GM21723 (cell line): ENCODE measurements around the gene C9orf85.

Experiments
- ATAC-seq: cut with Tn5 transposase; IDR thresholded peaks from one replicate; pipeline ENCODE4 v1.9.1; 2021; ENCODE audit warnings: mild to moderate bottlenecking, moderate library complexity; ENCODE audit not compliant: unreplicated experiment

Gene C9orf85

DNA sequence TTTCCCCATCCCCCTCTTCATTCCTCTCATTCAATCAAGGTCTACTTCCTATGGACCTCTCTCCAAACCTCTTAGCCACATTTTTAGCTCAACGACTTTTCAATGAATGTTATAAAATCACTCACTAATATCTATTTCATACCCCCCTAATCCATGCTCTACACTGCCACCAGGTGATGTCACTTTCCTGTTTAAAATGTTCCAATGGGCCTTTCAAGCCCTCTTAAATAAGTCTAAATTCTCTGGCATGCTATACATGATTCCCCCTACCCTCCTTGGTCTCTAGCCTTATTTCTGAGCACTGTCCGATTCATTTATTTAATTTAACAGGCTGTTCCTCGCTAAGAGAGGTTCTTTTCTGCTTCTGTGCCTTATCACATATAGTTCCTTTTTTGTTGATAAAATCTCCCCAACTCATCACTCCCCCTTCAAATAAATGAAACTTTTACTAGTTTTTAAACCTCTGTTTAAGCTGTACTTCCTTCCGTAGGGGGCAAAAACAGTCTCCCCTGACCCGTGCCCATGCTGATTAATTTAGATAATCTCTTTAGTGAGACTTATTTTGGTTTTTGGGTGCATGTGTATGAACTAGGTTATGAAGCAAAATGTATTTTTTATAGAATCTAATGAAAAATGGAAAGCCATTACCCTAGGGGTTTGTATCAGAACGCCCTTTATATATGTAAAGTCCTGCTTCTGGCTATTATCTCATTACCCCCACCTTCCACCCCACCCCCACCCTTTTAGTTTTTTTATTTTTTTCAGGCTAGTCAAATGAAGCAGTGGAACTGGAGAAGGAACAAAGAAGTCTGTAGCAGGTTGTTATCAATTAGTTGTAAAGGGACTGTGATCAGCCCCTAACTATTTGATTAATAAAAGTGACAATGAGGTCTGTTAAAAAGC lies 9.5 kb upstream of the C9orf85 start:
- no peak for ATAC-seq

DNA sequence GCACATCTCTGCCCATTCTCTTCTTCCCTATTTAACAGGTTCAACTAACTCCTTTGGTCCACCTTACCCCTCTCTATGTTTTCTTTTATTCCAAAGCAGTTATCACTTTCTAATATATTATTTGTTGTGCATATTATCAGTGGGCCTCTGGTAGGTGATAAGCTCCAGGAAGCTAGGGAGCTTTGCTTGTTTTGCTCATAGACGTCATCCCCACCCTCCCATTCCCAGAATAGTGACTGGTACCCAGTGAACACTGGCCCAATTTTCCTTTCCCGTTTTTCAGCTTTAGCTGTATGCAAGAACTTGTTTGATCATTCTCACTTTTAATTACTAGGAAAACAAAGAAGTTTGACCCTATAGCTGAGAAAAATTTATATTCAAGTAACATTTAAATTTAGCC lies 7.4 kb upstream of the C9orf85 start:
- no peak for ATAC-seq

- no peak for ATAC-seq
Observed at GRCh38 chr9:71908825-71909224, 2.6 kb upstream of the C9orf85 start.

DNA sequence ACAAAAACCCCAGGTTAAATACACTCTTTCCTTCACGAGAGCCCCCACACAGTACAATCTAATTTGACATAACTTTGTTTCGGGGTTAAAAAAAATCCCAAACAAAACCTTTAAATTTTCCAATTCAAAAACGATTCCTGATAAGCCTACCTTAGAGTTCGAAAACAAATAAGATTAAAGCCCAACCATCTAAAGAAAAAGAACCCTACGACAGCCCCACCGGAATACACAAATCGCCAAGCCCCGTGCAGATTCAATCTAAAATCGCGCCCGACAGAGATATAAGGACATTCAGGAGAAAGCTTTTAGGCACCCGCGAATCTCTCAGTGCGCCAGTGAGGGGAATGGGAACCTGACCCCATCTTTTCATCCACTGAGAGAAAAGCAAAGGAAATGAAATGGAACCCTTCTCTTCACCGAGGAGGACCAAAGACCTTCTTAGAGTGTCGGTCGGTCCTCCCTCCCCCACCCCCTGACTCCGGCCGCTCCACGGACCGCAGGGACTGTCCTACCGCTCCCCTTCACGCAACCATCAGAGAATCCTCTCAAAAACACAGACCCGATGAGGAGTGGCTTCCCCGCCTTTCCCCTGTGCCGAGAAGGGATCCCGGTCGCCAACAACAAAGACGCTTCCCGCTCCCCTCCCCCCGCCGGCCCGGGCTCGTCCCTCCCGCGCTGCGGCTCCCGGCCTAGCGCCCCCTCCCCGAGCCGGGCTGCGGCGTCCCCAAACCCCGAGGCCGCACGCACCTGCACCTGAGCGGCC lies 1.4 kb upstream of the C9orf85 start:
- peak; percentile 25 for ATAC-seq

DNA sequence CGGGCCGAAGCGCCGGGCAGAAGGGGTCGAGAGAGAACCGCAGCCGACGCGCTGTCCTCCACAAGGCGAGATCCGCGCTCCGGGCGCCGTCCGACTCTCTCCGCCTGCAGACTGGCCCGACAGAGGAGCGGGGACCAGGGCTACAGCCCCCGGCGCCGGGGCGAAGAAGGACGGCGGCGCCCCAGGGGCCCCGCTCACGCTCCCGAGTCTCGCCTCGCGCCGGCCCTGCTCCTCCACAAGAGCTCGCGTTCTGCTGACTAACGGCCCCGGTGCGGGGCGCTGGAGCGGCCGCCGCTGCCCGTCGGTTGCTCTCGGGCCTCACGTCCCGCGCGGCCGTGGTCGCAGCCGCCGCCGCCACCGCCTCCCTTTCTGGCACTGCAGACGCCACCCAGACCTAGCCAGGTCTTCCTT lies 784 bp upstream of the C9orf85 start:
- peak; percentile 24 for ATAC-seq

DNA sequence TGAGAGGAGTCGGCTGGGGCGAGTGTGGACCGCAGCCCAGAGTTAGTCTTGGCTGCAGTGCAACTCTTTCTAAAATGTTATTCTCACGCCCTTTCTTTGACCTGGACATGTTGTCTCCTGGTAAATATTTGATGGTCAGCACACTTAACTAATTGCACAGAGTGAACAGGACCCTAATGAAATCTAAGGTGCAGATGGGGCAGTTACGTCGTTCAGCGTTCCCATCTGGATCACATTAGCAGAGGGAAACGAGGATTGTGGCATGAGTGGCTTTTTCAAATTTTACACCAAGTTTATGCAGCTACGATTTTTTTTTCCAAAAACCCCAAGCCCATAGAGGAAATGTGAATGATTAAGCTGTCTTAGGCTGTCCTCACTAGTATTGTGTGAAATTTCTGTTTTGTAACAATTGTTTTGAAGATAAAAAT lies 483 bp downstream of the C9orf85 start:
- no peak for ATAC-seq

GRCh38 chr9:71915495-71915894 lies 4.1 kb downstream of the C9orf85 start:
- no peak for ATAC-seq

- peak; percentile 80 for ATAC-seq
Observed at GRCh38 chr9:71916834-71917534, 5.5 kb downstream of the C9orf85 start.

- no peak for ATAC-seq
Observed at GRCh38 chr9:71918419-71918818, 7.0 kb downstream of the C9orf85 start.

- ATAC-seq: no peak
Observed at GRCh38 chr9:71920456-71921189, 9.2 kb downstream of the C9orf85 start.

GRCh38 chr9:71921190-71921814 lies 9.9 kb downstream of the C9orf85 start:
- ATAC-seq: no peak

- ATAC-seq: no peak
Observed at GRCh38 chr9:71924576-71924975, 13.1 kb downstream of the C9orf85 start.

DNA sequence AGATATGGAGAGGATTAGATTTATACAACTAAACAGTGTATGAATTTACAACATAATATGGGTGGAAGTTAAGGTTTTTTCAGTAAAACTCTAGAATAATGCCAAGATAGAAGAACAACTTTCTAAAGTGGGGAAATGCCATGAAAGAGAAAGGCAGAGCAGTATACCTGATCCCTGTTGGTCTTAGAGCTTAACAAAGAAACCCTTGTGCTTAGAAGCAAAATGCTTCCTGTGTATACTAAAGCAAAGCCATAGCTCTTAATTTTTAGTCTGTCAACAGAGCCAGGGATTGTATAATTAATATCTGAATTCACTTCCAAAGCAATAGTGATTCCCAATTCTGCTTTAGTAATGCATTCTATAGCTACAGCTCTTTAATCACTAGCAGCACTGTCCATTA lies 14.4 kb downstream of the C9orf85 start:
- ATAC-seq: no peak

- ATAC-seq: no peak
Observed at GRCh38 chr9:71928376-71928775, 16.9 kb downstream of the C9orf85 start.

GRCh38 chr9:71928806-71929205 lies 17.4 kb downstream of the C9orf85 start:
- ATAC-seq: no peak

- no peak for ATAC-seq
Observed at GRCh38 chr9:71929223-71929622, 17.8 kb downstream of the C9orf85 start.

GRCh38 chr9:71929791-71930440 lies 18.5 kb downstream of the C9orf85 start:
- no peak for ATAC-seq

GRCh38 chr9:71931166-71931565 lies 19.7 kb downstream of the C9orf85 start:
- ATAC-seq: no peak

GRCh38 chr9:71936066-71936465 lies 24.6 kb downstream of the C9orf85 start:
- ATAC-seq: no peak
